NCI-H128 (cell line): ENCODE measurements around the gene GRAMD1B.
"Not testable (repeated sequence)": the region's sequence is repeated elsewhere in the genome, so short reads cannot be mapped to it uniquely, and the experiment has no call there.

Experiments
- DNase-seq: peaks from one replicate; lab custom pipeline; 2025; ENCODE audit not compliant: unreplicated experiment; lab: John Stamatoyannopoulos, UW

The GRAMD1B gene

GRCh38 chr11:123439616-123440015, 9.5 kb downstream of the GRAMD1B start:
- no peak for DNase-seq

- no peak for DNase-seq
Measured at GRCh38 chr11:123441161-123441560, 11.1 kb downstream of the GRAMD1B start.

GRCh38 chr11:123443851-123444623, 14.0 kb downstream of the GRAMD1B start:
- DNase-seq = no peak

GRCh38 chr11:123448823-123449222, 18.8 kb downstream of the GRAMD1B start:
- no peak for DNase-seq

GRCh38 chr11:123449436-123449835, 19.4 kb downstream of the GRAMD1B start:
- DNase-seq = no peak

GRCh38 chr11:123450623-123451022, 20.6 kb downstream of the GRAMD1B start:
- DNase-seq = no peak

GRCh38 chr11:123451183-123451781, 21.2 kb downstream of the GRAMD1B start:
- DNase-seq = no peak

- DNase-seq = no peak
Measured at GRCh38 chr11:123452794-123453193, 22.7 kb downstream of the GRAMD1B start.

- DNase-seq = no peak
Measured at GRCh38 chr11:123454060-123454651, 24.1 kb downstream of the GRAMD1B start.

GRCh38 chr11:123454796-123455195, 24.7 kb downstream of the GRAMD1B start:
- DNase-seq = no peak

- not testable (repeated sequence) for DNase-seq
Measured at GRCh38 chr11:123456448-123456847, 26.4 kb downstream of the GRAMD1B start.

- no peak for DNase-seq
Measured at GRCh38 chr11:123457187-123457770, 27.2 kb downstream of the GRAMD1B start.

GRCh38 chr11:123458501-123458900, 28.4 kb downstream of the GRAMD1B start:
- no peak for DNase-seq

- no peak for DNase-seq
Measured at GRCh38 chr11:123460012-123460700, 30.1 kb downstream of the GRAMD1B start.

- no peak for DNase-seq
Measured at GRCh38 chr11:123461164-123461563, 31.1 kb downstream of the GRAMD1B start.

- DNase-seq = not testable (repeated sequence)
Measured at GRCh38 chr11:123465667-123466066, 35.6 kb downstream of the GRAMD1B start.

GRCh38 chr11:123466172-123466571, 36.1 kb downstream of the GRAMD1B start:
- not testable (repeated sequence) for DNase-seq

GRCh38 chr11:123469089-123469488, 39.0 kb downstream of the GRAMD1B start:
- DNase-seq = no peak

GRCh38 chr11:123469586-123469985, 39.5 kb downstream of the GRAMD1B start:
- no peak for DNase-seq

GRCh38 chr11:123470842-123471241, 40.8 kb downstream of the GRAMD1B start:
- DNase-seq = no peak

GRCh38 chr11:123472236-123472935, 42.3 kb downstream of the GRAMD1B start:
- no peak for DNase-seq
